ENCODE results near the gene HSF4. TPM values are rescaled to one million over a fixed set of nuclear protein-coding genes. Genes with fewer than 3 reads are reported as not detected.

The HSF4 gene
- total RNA-seq, 1 experiment from 2014 or later, result 2.2 TPM

DNA sequence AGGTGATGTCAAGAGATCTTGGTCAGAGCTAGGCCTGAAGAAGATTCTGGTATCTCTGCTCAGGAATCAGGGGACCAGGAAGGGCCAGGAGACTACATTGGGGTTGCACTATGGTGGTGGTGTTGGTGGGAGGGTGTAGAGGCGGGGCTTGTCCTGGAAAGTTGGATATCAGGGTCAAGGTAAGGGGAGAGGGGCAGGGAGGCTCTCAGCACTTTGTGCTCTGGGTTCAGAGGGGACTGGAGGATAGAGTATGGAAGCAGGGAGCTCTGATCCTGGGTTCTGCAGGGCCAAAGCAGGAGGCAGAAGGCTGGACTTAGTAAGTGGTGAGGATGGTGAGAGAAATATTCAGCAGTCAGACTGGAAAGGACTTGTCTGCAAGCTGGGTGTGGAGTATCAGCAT, 8.8 kb downstream of the HSF4 start:
- Mint-ChIP-seq H3K36me3 (peaks cover 3% of the 10 kb centered on the region; the same call in 1 of the 2 replicates), H3K4me3 (peak overlapping the region; percentile 84), H3K27ac (no peak overlapping the region), H3K9me3 (no peaks in the 10 kb centered on the region), H3K27me3 (ENCODE audit: low read depth) (peaks cover 91% of the 10 kb centered on the region), H3K4me1 (peaks cover 36% of the 10 kb centered on the region)
- CTCF ChIA-PET, result interaction anchor here (2.2 to 15.6 kb wide), 4 partner anchors 12 to 156 kb away, joined by 6 to 386 read pairs (median 22); partner anchors contain the start of genes B3GNT9, ELMO3, FBXL8 and TRADD
- DNase-seq (ENCODE audit: low spot score) (no peak), ATAC-seq (no peak)
- POLR2A ChIA-PET, result interaction anchor here (1.3 to 1.4 kb wide), 2 partner anchors 11 to 53 kb away, joined by 3 read pairs; partner anchors contain the start of gene TMEM208
- TF ChIP-seq ZBTB21 (CRISPR knock-in tag; IDR thresholded peaks at IDR 0.05; ENCODE audit: borderline replicate concordance) (no peak), TP53 (CRISPR knock-in tag; IDR thresholded peaks at IDR 0.05) (no peak), ZNF219 (CRISPR knock-in tag; IDR thresholded peaks at IDR 0.05; ENCODE audit: borderline replicate concordance) (no peak), MXD4 (CRISPR knock-in tag; IDR thresholded peaks at IDR 0.05; ENCODE audit: borderline replicate concordance) (no peak), ESRRA (CRISPR knock-in tag; IDR thresholded peaks at IDR 0.05; ENCODE audit: borderline replicate concordance) (no peak), NFATC4 (CRISPR knock-in tag; IDR thresholded peaks at IDR 0.05) (no peak), ATF1 (CRISPR knock-in tag; IDR thresholded peaks at IDR 0.05) (no peak), TCF7 (CRISPR knock-in tag; IDR thresholded peaks at IDR 0.05; ENCODE audit: low read depth) (no peak), ZNF263 (CRISPR knock-in tag; IDR thresholded peaks at IDR 0.05; ENCODE audit: low read depth) (no peak), FOXP1 (CRISPR knock-in tag; IDR thresholded peaks at IDR 0.05; ENCODE audit: borderline replicate concordance) (no peak), SP1 (CRISPR knock-in tag; conservative IDR thresholded peaks at IDR 0.05) (no peak), TEAD4 (CRISPR knock-in tag; IDR thresholded peaks at IDR 0.05) (no peak), SOX15 (CRISPR knock-in tag; IDR thresholded peaks at IDR 0.05) (no peak), RELA (CRISPR knock-in tag; IDR thresholded peaks at IDR 0.05; ENCODE audit: borderline replicate concordance) (no peak)
- TF ChIP-seq, protein P1, sequence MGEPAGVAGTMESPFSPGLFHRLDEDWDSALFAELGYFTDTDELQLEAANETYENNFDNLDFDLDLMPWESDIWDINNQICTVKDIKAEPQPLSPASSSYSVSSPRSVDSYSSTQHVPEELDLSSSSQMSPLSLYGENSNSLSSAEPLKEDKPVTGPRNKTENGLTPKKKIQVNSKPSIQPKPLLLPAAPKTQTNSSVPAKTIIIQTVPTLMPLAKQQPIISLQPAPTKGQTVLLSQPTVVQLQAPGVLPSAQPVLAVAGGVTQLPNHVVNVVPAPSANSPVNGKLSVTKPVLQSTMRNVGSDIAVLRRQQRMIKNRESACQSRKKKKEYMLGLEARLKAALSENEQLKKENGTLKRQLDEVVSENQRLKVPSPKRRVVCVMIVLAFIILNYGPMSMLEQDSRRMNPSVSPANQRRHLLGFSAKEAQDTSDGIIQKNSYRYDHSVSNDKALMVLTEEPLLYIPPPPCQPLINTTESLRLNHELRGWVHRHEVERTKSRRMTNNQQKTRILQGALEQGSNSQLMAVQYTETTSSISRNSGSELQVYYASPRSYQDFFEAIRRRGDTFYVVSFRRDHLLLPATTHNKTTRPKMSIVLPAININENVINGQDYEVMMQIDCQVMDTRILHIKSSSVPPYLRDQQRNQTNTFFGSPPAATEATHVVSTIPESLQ (CRISPR knock-in tag; IDR thresholded peaks at IDR 0.05), result no peak
- TF ChIP-seq, protein P2, sequence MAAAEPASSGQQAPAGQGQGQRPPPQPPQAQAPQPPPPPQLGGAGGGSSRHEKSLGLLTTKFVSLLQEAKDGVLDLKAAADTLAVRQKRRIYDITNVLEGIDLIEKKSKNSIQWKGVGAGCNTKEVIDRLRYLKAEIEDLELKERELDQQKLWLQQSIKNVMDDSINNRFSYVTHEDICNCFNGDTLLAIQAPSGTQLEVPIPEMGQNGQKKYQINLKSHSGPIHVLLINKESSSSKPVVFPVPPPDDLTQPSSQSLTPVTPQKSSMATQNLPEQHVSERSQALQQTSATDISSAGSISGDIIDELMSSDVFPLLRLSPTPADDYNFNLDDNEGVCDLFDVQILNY (CRISPR knock-in tag; IDR thresholded peaks at IDR 0.05), result no peak
- TF ChIP-seq, protein P3, sequence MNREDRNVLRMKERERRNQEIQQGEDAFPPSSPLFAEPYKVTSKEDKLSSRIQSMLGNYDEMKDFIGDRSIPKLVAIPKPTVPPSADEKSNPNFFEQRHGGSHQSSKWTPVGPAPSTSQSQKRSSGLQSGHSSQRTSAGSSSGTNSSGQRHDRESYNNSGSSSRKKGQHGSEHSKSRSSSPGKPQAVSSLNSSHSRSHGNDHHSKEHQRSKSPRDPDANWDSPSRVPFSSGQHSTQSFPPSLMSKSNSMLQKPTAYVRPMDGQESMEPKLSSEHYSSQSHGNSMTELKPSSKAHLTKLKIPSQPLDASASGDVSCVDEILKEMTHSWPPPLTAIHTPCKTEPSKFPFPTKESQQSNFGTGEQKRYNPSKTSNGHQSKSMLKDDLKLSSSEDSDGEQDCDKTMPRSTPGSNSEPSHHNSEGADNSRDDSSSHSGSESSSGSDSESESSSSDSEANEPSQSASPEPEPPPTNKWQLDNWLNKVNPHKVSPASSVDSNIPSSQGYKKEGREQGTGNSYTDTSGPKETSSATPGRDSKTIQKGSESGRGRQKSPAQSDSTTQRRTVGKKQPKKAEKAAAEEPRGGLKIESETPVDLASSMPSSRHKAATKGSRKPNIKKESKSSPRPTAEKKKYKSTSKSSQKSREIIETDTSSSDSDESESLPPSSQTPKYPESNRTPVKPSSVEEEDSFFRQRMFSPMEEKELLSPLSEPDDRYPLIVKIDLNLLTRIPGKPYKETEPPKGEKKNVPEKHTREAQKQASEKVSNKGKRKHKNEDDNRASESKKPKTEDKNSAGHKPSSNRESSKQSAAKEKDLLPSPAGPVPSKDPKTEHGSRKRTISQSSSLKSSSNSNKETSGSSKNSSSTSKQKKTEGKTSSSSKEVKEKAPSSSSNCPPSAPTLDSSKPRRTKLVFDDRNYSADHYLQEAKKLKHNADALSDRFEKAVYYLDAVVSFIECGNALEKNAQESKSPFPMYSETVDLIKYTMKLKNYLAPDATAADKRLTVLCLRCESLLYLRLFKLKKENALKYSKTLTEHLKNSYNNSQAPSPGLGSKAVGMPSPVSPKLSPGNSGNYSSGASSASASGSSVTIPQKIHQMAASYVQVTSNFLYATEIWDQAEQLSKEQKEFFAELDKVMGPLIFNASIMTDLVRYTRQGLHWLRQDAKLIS (CRISPR knock-in tag; IDR thresholded peaks at IDR 0.05; ENCODE audit: borderline replicate concordance), result no peak
- TF ChIP-seq, protein P4, sequence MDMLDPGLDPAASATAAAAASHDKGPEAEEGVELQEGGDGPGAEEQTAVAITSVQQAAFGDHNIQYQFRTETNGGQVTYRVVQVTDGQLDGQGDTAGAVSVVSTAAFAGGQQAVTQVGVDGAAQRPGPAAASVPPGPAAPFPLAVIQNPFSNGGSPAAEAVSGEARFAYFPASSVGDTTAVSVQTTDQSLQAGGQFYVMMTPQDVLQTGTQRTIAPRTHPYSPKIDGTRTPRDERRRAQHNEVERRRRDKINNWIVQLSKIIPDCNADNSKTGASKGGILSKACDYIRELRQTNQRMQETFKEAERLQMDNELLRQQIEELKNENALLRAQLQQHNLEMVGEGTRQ (CRISPR knock-in tag; IDR thresholded peaks at IDR 0.05), result no peak
- TF ChIP-seq, protein P5, sequence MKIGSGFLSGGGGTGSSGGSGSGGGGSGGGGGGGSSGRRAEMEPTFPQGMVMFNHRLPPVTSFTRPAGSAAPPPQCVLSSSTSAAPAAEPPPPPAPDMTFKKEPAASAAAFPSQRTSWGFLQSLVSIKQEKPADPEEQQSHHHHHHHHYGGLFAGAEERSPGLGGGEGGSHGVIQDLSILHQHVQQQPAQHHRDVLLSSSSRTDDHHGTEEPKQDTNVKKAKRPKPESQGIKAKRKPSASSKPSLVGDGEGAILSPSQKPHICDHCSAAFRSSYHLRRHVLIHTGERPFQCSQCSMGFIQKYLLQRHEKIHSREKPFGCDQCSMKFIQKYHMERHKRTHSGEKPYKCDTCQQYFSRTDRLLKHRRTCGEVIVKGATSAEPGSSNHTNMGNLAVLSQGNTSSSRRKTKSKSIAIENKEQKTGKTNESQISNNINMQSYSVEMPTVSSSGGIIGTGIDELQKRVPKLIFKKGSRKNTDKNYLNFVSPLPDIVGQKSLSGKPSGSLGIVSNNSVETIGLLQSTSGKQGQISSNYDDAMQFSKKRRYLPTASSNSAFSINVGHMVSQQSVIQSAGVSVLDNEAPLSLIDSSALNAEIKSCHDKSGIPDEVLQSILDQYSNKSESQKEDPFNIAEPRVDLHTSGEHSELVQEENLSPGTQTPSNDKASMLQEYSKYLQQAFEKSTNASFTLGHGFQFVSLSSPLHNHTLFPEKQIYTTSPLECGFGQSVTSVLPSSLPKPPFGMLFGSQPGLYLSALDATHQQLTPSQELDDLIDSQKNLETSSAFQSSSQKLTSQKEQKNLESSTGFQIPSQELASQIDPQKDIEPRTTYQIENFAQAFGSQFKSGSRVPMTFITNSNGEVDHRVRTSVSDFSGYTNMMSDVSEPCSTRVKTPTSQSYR (CRISPR knock-in tag; IDR thresholded peaks at IDR 0.05), result no peak
